Measurements from ENCODE around the gene NEK7. TPM values are rescaled to one million over a fixed set of nuclear protein-coding genes. Genes with fewer than 3 reads are reported as not detected.

Gene NEK7
- total and polyA plus RNA-seq, 9 of the 15 experiments (the other 6 are each of a cell fraction or from before 2014, with no cell fraction given), result 8.5 to 37.3 (median 27.7) TPM

GRCh38 chr1:198335663-198336062 lies 178.9 kb downstream of the NEK7 start:
- CTCF ChIA-PET (ENCODE audit: low intra/inter-chr PET ratio), result no interaction called here
- in situ Hi-C loops (cut with MboI), result no loop called here
- no TSS peak for BruUV-seq (replicated peaks)

GRCh38 chr1:198337886-198338285 lies 181.1 kb downstream of the NEK7 start:
- no peak overlapping the region for H2AFZ ChIP-seq (ENCODE audit: low read depth, low read length)
- no peak overlapping the region for H3K9ac ChIP-seq (ENCODE audit: insufficient read depth in 1 of 2, low read depth in 2 of 2, low read length in 2 of 2)
- H3K27me3 ChIP-seq (ENCODE audit: control insufficient read depth in 2 of 2, insufficient read depth in 2 of 2, low read length in 2 of 2), result no peaks in the 10 kb centered on the region; a peak in 1 of 5 replicates
- ATAC-seq (no peak), DNase-seq (ENCODE audit: extremely low read depth in 1 of 4, low spot score in 3 of 4) (no peak), FAIRE-seq (no peak)
- ChIA-PET POLR2A (interaction anchor here (0.8 to 1.4 kb wide), 3 partner anchors 16 to 49 kb away, joined by 3 read pairs; no protein-coding TSS in a partner anchor), CTCF (ENCODE audit: low intra/inter-chr PET ratio) (no interaction called here)
- no peaks in the 10 kb centered on the region for H4K20me1 ChIP-seq (replicated peaks; ENCODE audit: control insufficient read depth, insufficient read depth, low read length)
- in situ Hi-C loops (cut with MboI) (no loop called here), intact Hi-C loops (cut with micrococcal nuclease) (no loop called here)
- H3K9me1 ChIP-seq (ENCODE audit: control insufficient read depth, insufficient read depth, low read length), result no peaks in the 10 kb centered on the region
- no peaks in the 10 kb centered on the region for H3K79me2 ChIP-seq (ENCODE audit: control insufficient read depth, insufficient read depth, low read length)
- H3K4me3 ChIP-seq, result no peak overlapping the region
- no peak overlapping the region for H3K4me2 ChIP-seq (ENCODE audit: insufficient read depth, low read length)
- H3K4me1 ChIP-seq (replicated peaks in 1 of 2; ENCODE audit: control insufficient read depth in 2 of 2, insufficient read depth in 2 of 2, low read length in 2 of 2), result no peaks in the 10 kb centered on the region
- H3K9me3 ChIP-seq (replicated peaks; ENCODE audit: control insufficient read depth, insufficient read depth, low read depth, low read length), result no peaks in the 10 kb centered on the region
- no peaks in the 10 kb centered on the region for H3K36me3 ChIP-seq (ENCODE audit: control insufficient read depth, insufficient read depth, low read length)
- no peak overlapping the region for H3K27ac ChIP-seq (ENCODE audit: extremely low read depth, low read depth, low read length)
- BruUV-seq (replicated peaks), result no TSS peak
- no peak for TF ChIP-seq HCFC1 (IDR thresholded peaks at IDR 0.05; ENCODE audit: low read depth, low read length)
- TF ChIP-seq RCOR1 (IDR thresholded peaks at IDR 0.05; ENCODE audit: borderline replicate concordance in 1 of 2, low read depth in 2 of 2, low read length in 2 of 2), result no peak
- TF ChIP-seq NFE2 (IDR thresholded peaks at IDR 0.05; ENCODE audit: low read depth), result no peak
- TF ChIP-seq HMG20A (CRISPR knock-in tag; conservative IDR thresholded peaks at IDR 0.05), result no peak
- TF ChIP-seq CCNT2 (IDR thresholded peaks at IDR 0.05; ENCODE audit: borderline replicate concordance, extremely low read depth, insufficient read length, low read depth, low read length), result no peak
- TF ChIP-seq ZNF57 (CRISPR knock-in tag; IDR thresholded peaks at IDR 0.05), result no peak
- TF ChIP-seq RBM15 (IDR thresholded peaks at IDR 0.05; ENCODE audit: insufficient read depth, low read length), result no peak
- TF ChIP-seq MTA1 (IDR thresholded peaks at IDR 0.05; ENCODE audit: borderline replicate concordance), result no peak
- TF ChIP-seq ZBTB34 (CRISPR knock-in tag; IDR thresholded peaks at IDR 0.05), result no peak
- TF ChIP-seq VEZF1 (CRISPR knock-in tag; IDR thresholded peaks at IDR 0.05), result no peak
- TF ChIP-seq MTA3 (IDR thresholded peaks at IDR 0.05; ENCODE audit: borderline replicate concordance), result no peak

More at GRCh38 chr1:198335663-198336062, 178.9 kb downstream of the NEK7 start:
- H3K27ac ChIP-seq (ENCODE audit: extremely low read depth, low read depth, low read length), result no peak overlapping the region
- WGBS (ENCODE audit: insufficient coverage, low coverage, missing lambda C conversion rate), result 0% methylated on average over 1 of the region's 1 CpG
- ATAC-seq, result no peak
- H4K20me1 ChIP-seq (replicated peaks; ENCODE audit: control insufficient read depth, insufficient read depth, low read length), result no peaks in the 10 kb centered on the region
- POLR2A ChIA-PET, result no interaction called here
- no peak overlapping the region for H3K9ac ChIP-seq (ENCODE audit: insufficient read depth in 1 of 2, low read depth in 2 of 2, low read length in 2 of 2)
- intact Hi-C loops (cut with micrococcal nuclease), result no loop called here
- no peaks in the 10 kb centered on the region for H3K79me2 ChIP-seq (ENCODE audit: control insufficient read depth, insufficient read depth, low read length)
- H2AFZ ChIP-seq (ENCODE audit: low read depth, low read length), result no peak overlapping the region
- no peaks in the 10 kb centered on the region for H3K36me3 ChIP-seq (ENCODE audit: control insufficient read depth, insufficient read depth, low read length)
- TF ChIP-seq ID3 (CRISPR knock-in tag; IDR thresholded peaks at IDR 0.05) (no peak), ID3 (tag; IDR thresholded peaks at IDR 0.05) (no peak), BHLHE40 (IDR thresholded peaks at IDR 0.05; ENCODE audit: low read length) (no peak), RBM25 (IDR thresholded peaks at IDR 0.05; ENCODE audit: low read depth, low read length, severe bottlenecking) (peak; percentile 15), RAD21 (CRISPR knock-in tag; conservative IDR thresholded peaks at IDR 0.05 in 1 of 2, IDR thresholded peaks at IDR 0.05 in 1 of 2) (no peak), ZNF146 (CRISPR knock-in tag; IDR thresholded peaks at IDR 0.05; ENCODE audit: unreplicated experiment) (peak; percentile 64)
- H3K27me3 ChIP-seq (ENCODE audit: control insufficient read depth in 2 of 2, insufficient read depth in 2 of 2, low read length in 2 of 2), result peaks cover 0 to 2% of the 10 kb centered on the region in 2 experiments; a peak in 1 of 5 replicates
- FAIRE-seq, result no peak
- no peak overlapping the region for H3K4me3 ChIP-seq
- H3K4me1 ChIP-seq (replicated peaks in 1 of 2; ENCODE audit: control insufficient read depth in 2 of 2, insufficient read depth in 2 of 2, low read length in 2 of 2), result no peaks in the 10 kb centered on the region
- no peaks in the 10 kb centered on the region for H3K9me3 ChIP-seq (replicated peaks; ENCODE audit: control insufficient read depth, insufficient read depth, low read depth, low read length)
- no peaks in the 10 kb centered on the region for H3K9me1 ChIP-seq (ENCODE audit: control insufficient read depth, insufficient read depth, low read length)
- DNase-seq (ENCODE audit: extremely low read depth in 1 of 4, low spot score in 3 of 4), result no peak
- H3K4me2 ChIP-seq (ENCODE audit: insufficient read depth, low read length), result no peak overlapping the region
